H1 (cell line): ENCODE measurements around the gene LRCH1. TPM values are rescaled to one million over a fixed set of nuclear protein-coding genes. Genes with fewer than 3 reads are reported as not detected.

Source experiments
- CTCF ChIA-PET: fragments of 300-600 bp; sonication (Branson Sonifier 250); formaldehyde crosslinking; loops from one replicate; lab custom pipeline; 2021; ENCODE audit not compliant: partially characterized antibody; lab: Charles Lee
- POLR2A ChIA-PET: fragments of 300-600 bp; sonication (Branson Sonifier 250); formaldehyde crosslinking; loops from one replicate; lab custom pipeline; 2021; ENCODE audit warnings: inconsistent platforms; ENCODE audit not compliant: partially characterized antibody; lab: Charles Lee
- DNase-seq, 2 experiments: peaks; one replicate each; pipeline versions ENCODE4 v3.0.0 to v3.0.0-alpha.2; 2010 to 2022; ENCODE audit warnings: low spot score in 2 of 2, low read depth in 1 of 2, mixed read lengths in 1 of 2
- FAIRE-seq: peaks from 2 replicates; lab custom pipeline; 2011; peaks lifted over from hg19 to GRCh38; lab: Jason Lieb, UNC
- H2AFZ ChIP-seq: 2 replicates; pipeline ENCODE4 v1.8.1; 2012; ENCODE audit warnings: low read length, inconsistent platforms
- H2AK5ac ChIP-seq: 2 replicates; pipeline ENCODE4 v1.6.1; 2013; ENCODE audit warnings: low read depth, low read length
- H2BK120ac ChIP-seq: replicated peaks from 2 replicates; pipeline ENCODE3; 2013; ENCODE audit warnings: low read depth, low read length, inconsistent platforms
- H2BK12ac ChIP-seq: 2 replicates; pipeline ENCODE4 v1.6.1; 2013; ENCODE audit warnings: low read depth, low read length
- H2BK15ac ChIP-seq: 2 replicates; pipeline ENCODE4 v1.6.1; 2013; ENCODE audit warnings: low read length
- H2BK20ac ChIP-seq: 2 replicates; pipeline ENCODE4 v1.6.1; 2013; ENCODE audit warnings: low read length
- H2BK5ac ChIP-seq: 2 replicates; pipeline ENCODE4 v1.6.1; 2013; ENCODE audit warnings: low read depth, low read length
- H3K14ac ChIP-seq: 2 replicates; pipeline ENCODE4 v1.6.1; 2013; ENCODE audit warnings: inconsistent platforms; ENCODE audit not compliant: insufficient read length
- H3K18ac ChIP-seq: 2 replicates; pipeline ENCODE4 v1.6.1; 2013; ENCODE audit warnings: low read length; ENCODE audit errors: extremely low read depth
- H3K23ac ChIP-seq: 2 replicates; pipeline ENCODE4 v1.6.1; 2013; ENCODE audit warnings: inconsistent platforms; ENCODE audit not compliant: insufficient read length
- H3K23me2 ChIP-seq: 2 replicates; pipeline ENCODE4 v1.6.1; 2013; ENCODE audit warnings: low read depth, low read length
- H3K27ac ChIP-seq: 2 replicates; pipeline ENCODE4 v1.6.1; 2011; ENCODE audit warnings: low read depth, low read length, inconsistent platforms
- H3K27me3 ChIP-seq, 4 experiments: replicated peaks in 1 of 4; 1 replicate in 1 of 4; 2 replicates in 3 of 4; pipeline versions ENCODE4 v1.6.1 to v1.8.1; 2011 to 2013; ENCODE audit warnings: low read length in 3 of 4, mild to moderate bottlenecking in 3 of 4, inconsistent platforms in 2 of 4, mixed read lengths in 2 of 4, moderate library complexity in 1 of 4; ENCODE audit not compliant: control insufficient read depth in 3 of 4, insufficient read depth in 3 of 4; ENCODE audit errors: extremely low read depth in 1 of 4
- H3K36me3 ChIP-seq, 4 experiments: 2 replicates each; pipeline versions ENCODE4 v1.6.1 to v1.8.1; 2011 to 2013; ENCODE audit warnings: mild to moderate bottlenecking in 4 of 4, low read length in 3 of 4, moderate library complexity in 2 of 4, control low read depth in 1 of 4, inconsistent platforms in 1 of 4; ENCODE audit not compliant: insufficient read depth in 4 of 4, control insufficient read depth in 2 of 4
- H3K4ac ChIP-seq: replicated peaks from 2 replicates; pipeline ENCODE3; 2013; ENCODE audit warnings: low read length, low read depth, mixed read lengths, inconsistent platforms; ENCODE audit not compliant: insufficient read length
- H3K4me1 ChIP-seq, 4 experiments: replicated peaks in 1 of 4; 1 replicate in 1 of 4; 2 replicates in 3 of 4; pipeline versions ENCODE4 v1.6.1 to v1.8.1; 2011 to 2013; ENCODE audit warnings: low read length in 3 of 4, inconsistent platforms in 2 of 4, mixed read lengths in 1 of 4; ENCODE audit not compliant: insufficient read depth in 4 of 4, control insufficient read depth in 3 of 4
- H3K4me2 ChIP-seq, 2 experiments: 2 replicates each; pipeline versions ENCODE4 v1.6.1 to v1.8.1; 2011 to 2013; ENCODE audit warnings: low read depth in 2 of 2, low read length in 2 of 2, control low read depth in 1 of 2, inconsistent platforms in 1 of 2, mild to moderate bottlenecking in 1 of 2; ENCODE audit not compliant: insufficient read depth in 1 of 2
- H3K4me3 ChIP-seq, 4 experiments: fragments of 200-600, 300-600 bp in 1 of 4; sonication (generic), shearing (Covaris generic), sonication (Bioruptor Twin) in 1 of 4; 2 replicates each; pipeline versions ENCODE4 v1.5.1 to v1.8.1; 2011 to 2016; ENCODE audit warnings: low read length in 4 of 4, low read depth in 3 of 4, control low read depth in 2 of 4, inconsistent platforms in 2 of 4, mild to moderate bottlenecking in 2 of 4, mixed read lengths in 1 of 4, moderate library complexity in 1 of 4; ENCODE audit not compliant: insufficient read depth in 2 of 4; ENCODE audit errors: extremely low read depth in 1 of 4
- H3K56ac ChIP-seq: replicated peaks from 2 replicates; pipeline ENCODE3; 2013; ENCODE audit warnings: low read depth, mild to moderate bottlenecking, mixed read lengths, low read length, inconsistent platforms; ENCODE audit not compliant: insufficient read length
- H3K79me1 ChIP-seq: 2 replicates; pipeline ENCODE4 v1.6.1; 2013; ENCODE audit warnings: low read depth, low read length, control low read depth
- H3K79me2 ChIP-seq, 2 experiments: 2 replicates each; pipeline versions ENCODE4 v1.6.1 to v1.8.1; 2012 to 2013; ENCODE audit warnings: low read length in 2 of 2, mild to moderate bottlenecking in 2 of 2, inconsistent platforms in 1 of 2; ENCODE audit not compliant: insufficient read depth in 2 of 2, control insufficient read depth in 1 of 2
- H3K9ac ChIP-seq, 4 experiments: replicated peaks in 1 of 4; 1 replicate in 1 of 4; 2 replicates in 3 of 4; pipeline versions ENCODE4 v1.6.1 to v1.8.1; 2011 to 2013; ENCODE audit warnings: low read depth in 3 of 4, low read length in 3 of 4, control low read depth in 2 of 4, mild to moderate bottlenecking in 2 of 4, moderate library complexity in 2 of 4, inconsistent platforms in 1 of 4; ENCODE audit errors: extremely low read depth in 1 of 4
- H3K9me3 ChIP-seq, 2 experiments: 2 replicates each; pipeline versions ENCODE4 v1.6.1 to v1.8.1; 2012 to 2013; ENCODE audit warnings: mild to moderate bottlenecking in 2 of 2, moderate library complexity in 2 of 2, control low read depth in 1 of 2, inconsistent platforms in 1 of 2, low read depth in 1 of 2, low read length in 1 of 2, mixed read lengths in 1 of 2; ENCODE audit not compliant: insufficient read depth in 2 of 2
- H4K20me1 ChIP-seq, 2 experiments: replicated peaks in 1 of 2; 2 replicates each; pipeline versions ENCODE3 to v1.8.1; 2011 to 2013; ENCODE audit warnings: inconsistent platforms in 2 of 2, low read length in 2 of 2, mild to moderate bottlenecking in 1 of 2; ENCODE audit not compliant: insufficient read depth in 2 of 2, control insufficient read depth in 1 of 2
- H4K5ac ChIP-seq: 2 replicates; pipeline ENCODE4 v1.6.1; 2013; ENCODE audit warnings: low read length, low read depth, mixed read lengths, inconsistent platforms; ENCODE audit not compliant: insufficient read length
- H4K8ac ChIP-seq: 2 replicates; pipeline ENCODE4 v1.8.0; 2013; ENCODE audit warnings: mild to moderate bottlenecking, moderate library complexity, low read length, inconsistent platforms; ENCODE audit not compliant: insufficient read depth; ENCODE audit errors: extremely low read depth
- H4K91ac ChIP-seq: replicated peaks from 2 replicates; pipeline ENCODE3; 2013; ENCODE audit warnings: low read length, mixed read lengths, inconsistent platforms; ENCODE audit not compliant: insufficient read length
- CTBP2 ChIP-seq: IDR thresholded peaks from 2 replicates; pipeline ENCODE4 v1.7.0; 2011; ENCODE audit warnings: borderline replicate concordance, mild to moderate bottlenecking, moderate library complexity, mixed read lengths, low read length; ENCODE audit not compliant: insufficient read depth, insufficient read length
- WGBS, 2 experiments: shearing (Covaris generic) in 1 of 2; methylation state at CpG; one replicate each; pipeline versions ENCODE4 v1.1.6 to v1.1.7; 2013 to 2015; ENCODE audit warnings: low lambda C conversion rate in 2 of 2, mixed read lengths in 2 of 2, inconsistent platforms in 1 of 2, low coverage in 1 of 2, missing lambda C conversion rate in 1 of 2; ENCODE audit not compliant: insufficient replicate concordance in 2 of 2, insufficient coverage in 1 of 2, insufficient read length in 1 of 2; ENCODE audit errors: extremely low coverage in 1 of 2, missing lambda C conversion rate in 1 of 2; 5-methylcytosine and 5-hydroxymethylcytosine counted together
- polyA plus RNA-seq, 7 experiments: library from polyadenylated mRNA; depleted of rRNA in 3 of 7; stranded (reverse) in 5 of 7; unstranded in 2 of 7; fragments of >200 nt in 5 of 7; fragments of 200-250 nt in 2 of 7; gene quantifications; 1 replicate in 5 of 7; 2 replicates in 1 of 7; 4 replicates in 1 of 7; pipeline versions ENCODE4 v1.2.1 to v1.2.3, GENCODE V29; 2011 to 2013; ENCODE audit warnings: missing spikeins in 2 of 7, mixed read lengths in 2 of 7
- total RNA-seq: library from RNA; stranded (reverse); fragmentation: NEBNext Ultra II Directional; extraction: Animal tissue kit (Norgen Biotek cat#: 25700); gene quantifications from 2 replicates; pipeline ENCODE4 v1.2.1, GENCODE V29; 2021

Gene LRCH1
- total and polyA plus RNA-seq, 2 of the 8 experiments (the other 6 are each of a cell fraction or from before 2014, with no cell fraction given): 3.0 to 10.1 TPM

- H2BK15ac ChIP-seq: no peak overlapping the region
- WGBS, 2 experiments: 100% methylated on average over 1 of the region's 1 CpG; no CpG with 5 or more reads in 1 of the 2 experiments
Measured at GRCh38 chr13:46507981-46508380, 45.0 kb upstream of the LRCH1 start.

More at GRCh38 chr13:46507981-46508380, 45.0 kb upstream of the LRCH1 start:
- H3K27me3 ChIP-seq: no peaks in the 10 kb centered on the region
- no peak overlapping the region for H2BK12ac ChIP-seq
- H3K36me3 ChIP-seq: no peaks in the 10 kb centered on the region
- H3K9ac ChIP-seq: no peak overlapping the region
- no peak overlapping the region for H2AFZ ChIP-seq
- no peaks in the 10 kb centered on the region for H3K4me1 ChIP-seq
- H3K18ac ChIP-seq: no peak overlapping the region
- no peak overlapping the region for H3K4me2 ChIP-seq
- H4K91ac ChIP-seq: no peak overlapping the region
- POLR2A ChIA-PET: no interaction called here
- no peak overlapping the region for H4K8ac ChIP-seq
- H3K27ac ChIP-seq: no peak overlapping the region
- H2BK5ac ChIP-seq: no peak overlapping the region
- no peak for FAIRE-seq
- no peaks in the 10 kb centered on the region for H3K79me1 ChIP-seq
- CTCF ChIA-PET: interaction anchor here (0.6 kb wide), 1 partner anchor 742 kb away, joined by 3 read pairs; no protein-coding TSS in a partner anchor
- no peaks in the 10 kb centered on the region for H3K23me2 ChIP-seq
- H2BK120ac ChIP-seq: no peak overlapping the region
- no peak overlapping the region for H3K4me3 ChIP-seq
- H3K23ac ChIP-seq: no peak overlapping the region
- H3K4ac ChIP-seq: no peak overlapping the region
- no peak overlapping the region for H2BK20ac ChIP-seq
- no peak overlapping the region for H3K56ac ChIP-seq
- DNase-seq: no peak
- H3K14ac ChIP-seq: no peak overlapping the region
- H3K79me2 ChIP-seq: no peaks in the 10 kb centered on the region
- no peaks in the 10 kb centered on the region for H3K9me3 ChIP-seq
- TF ChIP-seq CTBP2: no peak
- H4K20me1 ChIP-seq: no peaks in the 10 kb centered on the region
- no peak overlapping the region for H2AK5ac ChIP-seq
- no peak overlapping the region for H4K5ac ChIP-seq
